Measurements from ENCODE around the gene SLC22A8. TPM values are rescaled to one million over a fixed set of nuclear protein-coding genes. Genes with fewer than 3 reads are reported as not detected.

SLC22A8 gene
- total and polyA plus RNA-seq, 5 donors from 2014 or later, result not detected

DNA sequence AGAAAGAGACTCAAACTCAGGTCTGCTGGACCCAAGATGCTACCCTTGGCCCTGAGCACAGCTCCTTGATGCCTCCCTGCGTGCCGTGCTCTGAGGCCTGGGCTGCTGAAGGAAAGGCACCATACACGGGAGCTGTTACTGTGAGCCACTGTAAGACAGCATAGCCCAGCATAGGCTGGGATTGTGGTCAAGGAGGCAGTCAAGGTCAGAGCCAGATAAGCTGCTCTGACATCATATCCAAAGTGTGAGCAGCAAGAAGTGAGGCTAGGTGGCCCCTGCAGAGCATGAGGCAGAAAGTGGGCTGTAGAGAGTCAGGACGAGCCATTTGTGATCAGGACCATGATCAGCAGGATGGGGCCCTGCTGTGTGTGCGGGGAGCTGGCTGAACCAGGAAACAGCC, 7.7 kb downstream of the SLC22A8 start:
- H3K4me3 ChIP-seq (ENCODE audit: low read depth, low read length), result no peak overlapping the region
- no peaks in the 10 kb centered on the region for H3K27me3 ChIP-seq (ENCODE audit: control insufficient read depth, insufficient read depth, low read length)
- Mint-ChIP-seq H3K27me3 (peaks cover 17% of the 10 kb centered on the region), H3K4me1 (no peaks in the 10 kb centered on the region), H3K36me3 (no peaks in the 10 kb centered on the region), H3K9me3 (peaks cover 0 to 5% (median 0%) of the 10 kb centered on the region in 7 donors), H3K4me3 (no peak overlapping the region), H3K27ac (peak overlapping the region in 1 of 3 donors; percentile 65)
- H3K9me3 ChIP-seq (ENCODE audit: control insufficient read depth in 2 of 2, low read length in 2 of 2), result no peaks in the 10 kb centered on the region
- H3K36me3 ChIP-seq (ENCODE audit: control insufficient read depth, insufficient read depth, low read length), result no peaks in the 10 kb centered on the region
- H3K27ac ChIP-seq (ENCODE audit: insufficient read depth, low read length, poor library complexity, severe bottlenecking), result no peak overlapping the region
- ATAC-seq (ENCODE audit: low read depth in 2 of 2) (no peak), DNase-seq (no peak)
- no peaks in the 10 kb centered on the region for H3K4me1 ChIP-seq (ENCODE audit: control insufficient read depth, insufficient read depth, low read length, poor library complexity, severe bottlenecking)

DNA sequence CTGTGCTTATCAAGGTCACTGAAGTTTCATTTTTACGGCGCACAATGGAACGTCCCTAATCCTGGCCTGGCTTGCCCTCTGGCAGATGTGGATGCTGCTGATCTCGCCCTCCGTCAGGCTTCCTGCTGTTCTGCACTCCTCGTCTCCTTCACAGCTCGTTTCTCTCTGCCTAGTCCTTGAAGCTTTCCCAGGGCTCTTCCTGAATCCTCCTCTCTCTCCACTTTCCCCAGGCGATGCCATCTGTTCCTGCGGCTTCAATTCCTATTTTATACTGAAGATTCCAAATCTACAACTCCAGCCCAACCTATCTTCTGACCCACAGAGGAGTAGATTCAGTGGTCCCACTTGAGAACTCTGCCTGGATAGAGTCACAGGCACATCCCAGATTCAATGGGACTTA, 14.2 kb downstream of the SLC22A8 start:
- no peak overlapping the region for H3K27ac Mint-ChIP-seq
- Histone ChIP-seq H3K27me3 (ENCODE audit: control insufficient read depth, insufficient read depth, low read length) (no peaks in the 10 kb centered on the region), H3K36me3 (ENCODE audit: control insufficient read depth, insufficient read depth, low read length) (no peaks in the 10 kb centered on the region), H3K4me1 (ENCODE audit: control insufficient read depth, insufficient read depth, low read length, poor library complexity, severe bottlenecking) (no peaks in the 10 kb centered on the region), H3K27ac (ENCODE audit: insufficient read depth, low read length, poor library complexity, severe bottlenecking) (no peak overlapping the region), H3K9me3 (ENCODE audit: control insufficient read depth in 2 of 2, low read length in 2 of 2) (no peaks in the 10 kb centered on the region), H3K4me3 (ENCODE audit: low read depth, low read length) (no peak overlapping the region)
- no peak overlapping the region for H3K4me3 Mint-ChIP-seq
- no peaks in the 10 kb centered on the region for H3K36me3 Mint-ChIP-seq
- peaks cover 0 to 2% (median 0%) of the 10 kb centered on the region in 4 donors for H3K4me1 Mint-ChIP-seq
- H3K9me3 Mint-ChIP-seq, result peaks cover 0 to 5% (median 0%) of the 10 kb centered on the region in 7 donors
- H3K27me3 Mint-ChIP-seq, result no peaks in the 10 kb centered on the region
- no peak for DNase-seq
- no peak for ATAC-seq (ENCODE audit: low read depth in 2 of 2)

DNA sequence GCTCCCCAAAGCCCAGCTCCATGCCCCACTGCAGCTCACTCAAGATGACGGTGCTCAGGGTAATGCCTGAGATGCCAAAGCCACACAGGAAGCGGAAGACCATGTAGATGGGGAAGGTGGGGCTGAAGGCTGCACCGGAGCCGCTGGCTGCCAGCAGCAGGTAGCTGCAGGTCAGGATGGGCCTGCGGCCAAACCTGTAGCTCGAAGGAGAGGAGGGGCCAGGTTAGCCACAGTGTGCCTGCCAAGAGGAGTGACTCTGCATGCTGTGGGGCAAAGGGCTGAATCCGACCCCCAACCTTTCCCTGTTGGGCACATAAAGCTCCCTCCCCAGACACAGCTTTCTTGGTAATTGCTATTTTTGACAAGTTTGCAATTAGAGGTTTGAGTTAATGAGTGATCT, 16.0 kb downstream of the SLC22A8 start:
- ATAC-seq (ENCODE audit: low read depth in 2 of 2), result no peak
- H3K27me3 Mint-ChIP-seq, result no peaks in the 10 kb centered on the region

DNA sequence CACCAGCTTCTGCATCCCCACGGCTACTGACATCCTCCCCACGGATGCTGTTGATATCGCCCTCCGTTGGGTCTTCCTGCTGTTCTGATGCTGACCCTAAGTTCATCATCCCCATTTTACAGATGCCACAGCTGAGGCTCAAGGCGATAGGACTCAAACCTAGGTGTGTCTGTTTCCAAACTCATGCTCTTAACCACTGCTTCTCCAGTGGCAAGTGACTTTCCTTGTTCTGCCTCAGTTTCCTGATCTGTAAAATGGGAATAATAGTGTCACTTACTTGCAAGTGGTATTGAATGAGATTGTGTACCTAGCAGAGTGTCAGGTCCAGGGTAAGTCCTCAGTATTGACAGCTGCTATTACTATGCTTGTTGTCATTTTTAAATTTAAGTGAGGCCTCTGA, 16.5 kb downstream of the SLC22A8 start:
- ATAC-seq (ENCODE audit: low read depth in 2 of 2) (no peak), DNase-seq (no peak)
- Mint-ChIP-seq H3K36me3 (no peaks in the 10 kb centered on the region), H3K27me3 (no peaks in the 10 kb centered on the region), H3K9me3 (peaks cover 0 to 3% (median 0%) of the 10 kb centered on the region in 7 donors), H3K4me1 (peaks cover 0 to 2% (median 0%) of the 10 kb centered on the region in 4 donors), H3K4me3 (no peak overlapping the region), H3K27ac (no peak overlapping the region)
- no peaks in the 10 kb centered on the region for H3K36me3 ChIP-seq (ENCODE audit: control insufficient read depth, insufficient read depth, low read length)
- no peak overlapping the region for H3K4me3 ChIP-seq (ENCODE audit: low read depth, low read length)
- H3K27ac ChIP-seq (ENCODE audit: insufficient read depth, low read length, poor library complexity, severe bottlenecking), result no peak overlapping the region
- H3K9me3 ChIP-seq (ENCODE audit: control insufficient read depth in 2 of 2, low read length in 2 of 2), result no peaks in the 10 kb centered on the region
- H3K4me1 ChIP-seq (ENCODE audit: control insufficient read depth, insufficient read depth, low read length, poor library complexity, severe bottlenecking), result no peaks in the 10 kb centered on the region
- no peaks in the 10 kb centered on the region for H3K27me3 ChIP-seq (ENCODE audit: control insufficient read depth, insufficient read depth, low read length)

More for the DNA sequence above, 16.0 kb downstream of the SLC22A8 start:
- H3K9me3 ChIP-seq (ENCODE audit: control insufficient read depth in 2 of 2, low read length in 2 of 2), result no peaks in the 10 kb centered on the region
- no peaks in the 10 kb centered on the region for H3K27me3 ChIP-seq (ENCODE audit: control insufficient read depth, insufficient read depth, low read length)
- Mint-ChIP-seq H3K4me3 (no peak overlapping the region), H3K9me3 (peaks cover 0 to 5% (median 0%) of the 10 kb centered on the region in 7 donors), H3K4me1 (peaks cover 0 to 2% (median 0%) of the 10 kb centered on the region in 4 donors), H3K36me3 (no peaks in the 10 kb centered on the region), H3K27ac (peak overlapping the region in 1 of 3 donors; percentile 67)
- no peaks in the 10 kb centered on the region for H3K36me3 ChIP-seq (ENCODE audit: control insufficient read depth, insufficient read depth, low read length)
- DNase-seq, result no peak
- H3K4me1 ChIP-seq (ENCODE audit: control insufficient read depth, insufficient read depth, low read length, poor library complexity, severe bottlenecking), result no peaks in the 10 kb centered on the region
- H3K27ac ChIP-seq (ENCODE audit: insufficient read depth, low read length, poor library complexity, severe bottlenecking), result no peak overlapping the region
- no peak overlapping the region for H3K4me3 ChIP-seq (ENCODE audit: low read depth, low read length)

DNA sequence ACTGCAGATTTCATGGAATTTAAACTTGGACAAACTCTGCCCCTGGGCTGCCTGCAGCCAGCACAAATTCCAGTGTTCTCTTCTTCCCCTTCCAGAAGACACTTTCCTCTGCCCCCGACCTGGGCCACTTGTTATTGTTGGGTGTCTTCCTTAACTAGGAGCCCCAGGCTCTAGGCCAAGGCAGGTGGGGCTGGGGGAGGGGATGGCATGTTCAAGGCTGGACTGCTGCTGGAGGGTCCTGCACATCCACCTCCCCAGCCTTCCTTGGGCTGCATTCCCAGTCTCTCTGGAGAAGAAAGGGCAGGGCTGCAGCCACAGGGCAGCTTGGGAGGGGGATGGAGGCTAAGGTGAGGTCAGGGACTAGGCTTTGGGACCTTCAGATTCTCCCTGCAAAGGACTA, 19.4 kb downstream of the SLC22A8 start:
- Mint-ChIP-seq H3K4me3 (no peak overlapping the region), H3K36me3 (no peaks in the 10 kb centered on the region), H3K9me3 (peaks cover 0 to 2% (median 0%) of the 10 kb centered on the region in 7 donors), H3K27me3 (peaks cover 6% of the 10 kb centered on the region), H3K27ac (no peak overlapping the region), H3K4me1 (peaks cover 0 to 2% (median 0%) of the 10 kb centered on the region in 4 donors)
- no peak overlapping the region for H3K27ac ChIP-seq (ENCODE audit: insufficient read depth, low read length, poor library complexity, severe bottlenecking)
- no peak for ATAC-seq (ENCODE audit: low read depth in 2 of 2)
- H3K4me3 ChIP-seq (ENCODE audit: low read depth, low read length), result no peak overlapping the region
- no peaks in the 10 kb centered on the region for H3K9me3 ChIP-seq (ENCODE audit: control insufficient read depth in 2 of 2, low read length in 2 of 2)
- H3K27me3 ChIP-seq (ENCODE audit: control insufficient read depth, insufficient read depth, low read length), result no peaks in the 10 kb centered on the region
- no peaks in the 10 kb centered on the region for H3K4me1 ChIP-seq (ENCODE audit: control insufficient read depth, insufficient read depth, low read length, poor library complexity, severe bottlenecking)
- H3K36me3 ChIP-seq (ENCODE audit: control insufficient read depth, insufficient read depth, low read length), result no peaks in the 10 kb centered on the region
- no peak for DNase-seq

DNA sequence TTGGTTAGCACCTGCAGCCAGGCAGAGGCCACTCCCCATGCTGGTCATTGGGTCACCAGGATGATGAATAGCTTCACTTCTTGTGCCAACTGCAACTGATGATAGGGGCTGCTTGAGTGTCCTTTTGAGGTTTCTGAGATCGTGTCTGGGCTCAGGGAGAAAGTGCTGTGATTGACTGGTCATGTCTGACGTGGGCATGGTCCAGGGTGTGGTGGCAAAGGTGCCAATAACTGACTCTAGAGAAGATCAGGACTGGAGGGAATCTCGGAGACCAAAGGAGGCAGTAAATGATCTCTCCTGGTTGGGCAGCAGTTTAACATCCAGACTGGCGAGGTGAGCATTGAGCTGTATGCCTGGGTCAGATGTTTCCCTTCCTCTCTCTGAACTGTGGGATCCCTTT, 20.9 kb downstream of the SLC22A8 start:
- Mint-ChIP-seq H3K27me3 (peaks cover 6% of the 10 kb centered on the region), H3K4me3 (no peak overlapping the region), H3K4me1 (no peaks in the 10 kb centered on the region), H3K27ac (no peak overlapping the region), H3K9me3 (peaks cover 0 to 2% (median 0%) of the 10 kb centered on the region in 7 donors), H3K36me3 (no peaks in the 10 kb centered on the region)
- Histone ChIP-seq H3K9me3 (ENCODE audit: control insufficient read depth in 2 of 2, low read length in 2 of 2) (no peaks in the 10 kb centered on the region), H3K36me3 (ENCODE audit: control insufficient read depth, insufficient read depth, low read length) (no peaks in the 10 kb centered on the region), H3K27ac (ENCODE audit: insufficient read depth, low read length, poor library complexity, severe bottlenecking) (no peak overlapping the region), H3K27me3 (ENCODE audit: control insufficient read depth, insufficient read depth, low read length) (peaks cover 2% of the 10 kb centered on the region), H3K4me3 (ENCODE audit: low read depth, low read length) (no peak overlapping the region), H3K4me1 (ENCODE audit: control insufficient read depth, insufficient read depth, low read length, poor library complexity, severe bottlenecking) (no peaks in the 10 kb centered on the region)
- ATAC-seq (ENCODE audit: low read depth in 2 of 2), result no peak
- no peak for DNase-seq

DNA sequence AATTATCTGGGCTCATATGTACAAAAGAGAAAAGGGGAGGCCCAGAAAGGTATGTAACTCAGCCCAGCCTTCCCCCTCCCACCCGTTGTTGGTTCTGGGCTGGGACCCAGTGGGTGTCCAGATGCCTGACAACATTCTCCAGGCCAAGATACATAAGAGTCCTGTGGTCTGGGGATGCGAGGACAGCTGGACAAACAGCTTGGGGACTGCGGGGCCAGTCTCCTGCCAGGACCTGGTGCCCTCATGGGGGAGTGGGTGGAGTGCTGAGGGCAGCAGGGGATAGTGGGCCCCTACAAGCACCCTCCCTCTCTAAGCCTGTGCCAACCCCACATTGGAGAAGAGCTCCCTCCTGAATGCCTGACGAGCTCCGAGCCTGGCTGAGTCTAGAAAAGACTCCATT, 27.4 kb downstream of the SLC22A8 start:
- Mint-ChIP-seq H3K4me1 (no peaks in the 10 kb centered on the region), H3K36me3 (no peaks in the 10 kb centered on the region), H3K27me3 (peaks cover 6% of the 10 kb centered on the region), H3K4me3 (no peak overlapping the region), H3K9me3 (no peaks in the 10 kb centered on the region), H3K27ac (no peak overlapping the region)
- no peaks in the 10 kb centered on the region for H3K9me3 ChIP-seq (ENCODE audit: control insufficient read depth in 2 of 2, low read length in 2 of 2)
- no peak overlapping the region for H3K27ac ChIP-seq (ENCODE audit: insufficient read depth, low read length, poor library complexity, severe bottlenecking)
- H3K36me3 ChIP-seq (ENCODE audit: control insufficient read depth, insufficient read depth, low read length), result no peaks in the 10 kb centered on the region
- H3K27me3 ChIP-seq (ENCODE audit: control insufficient read depth, insufficient read depth, low read length), result peaks cover 2% of the 10 kb centered on the region
- DNase-seq, result no peak
- no peak overlapping the region for H3K4me3 ChIP-seq (ENCODE audit: low read depth, low read length)
- no peak for ATAC-seq (ENCODE audit: low read depth in 2 of 2)
- no peaks in the 10 kb centered on the region for H3K4me1 ChIP-seq (ENCODE audit: control insufficient read depth, insufficient read depth, low read length, poor library complexity, severe bottlenecking)

DNA sequence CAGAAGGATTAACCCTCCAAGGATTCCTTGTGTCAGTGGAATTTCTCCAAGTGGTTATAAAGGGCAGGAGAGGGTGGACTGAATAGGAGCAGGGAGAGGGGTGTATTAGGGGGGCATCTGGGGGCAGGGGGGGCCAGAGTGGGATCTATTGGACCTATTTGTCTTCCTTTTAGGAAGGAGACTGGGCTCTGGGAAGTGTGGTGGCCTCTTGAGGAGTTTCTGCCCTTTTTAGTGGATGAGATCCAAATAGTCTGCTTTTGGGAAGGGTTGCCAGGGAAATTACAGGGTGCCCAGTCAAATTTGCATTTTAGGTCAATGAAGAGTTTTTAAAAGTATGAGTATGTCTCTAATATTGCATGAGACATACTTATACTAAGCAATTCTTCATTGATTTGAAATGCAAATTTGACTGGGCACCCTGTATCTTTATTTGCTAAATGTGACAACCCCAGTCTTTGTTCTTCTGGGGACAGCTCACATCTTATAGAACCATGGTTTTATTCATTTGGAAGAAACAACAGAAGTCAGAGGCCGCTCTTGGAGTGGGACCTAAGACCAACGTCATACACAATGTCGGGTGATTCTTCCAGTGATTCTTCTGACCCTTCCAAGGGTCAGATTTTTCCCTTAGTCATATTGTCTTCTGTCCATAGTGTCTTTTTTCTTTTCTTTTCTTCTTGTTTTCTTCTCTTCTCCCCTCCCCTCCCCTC, 30.4 kb downstream of the SLC22A8 start:
- DNase-seq (no peak), ATAC-seq (ENCODE audit: low read depth in 2 of 2) (no peak)
- Histone ChIP-seq H3K9me3 (ENCODE audit: control insufficient read depth in 2 of 2, low read length in 2 of 2) (no peaks in the 10 kb centered on the region), H3K4me1 (ENCODE audit: control insufficient read depth, insufficient read depth, low read length, poor library complexity, severe bottlenecking) (no peaks in the 10 kb centered on the region), H3K27me3 (ENCODE audit: control insufficient read depth, insufficient read depth, low read length) (peaks cover 2% of the 10 kb centered on the region), H3K36me3 (ENCODE audit: control insufficient read depth, insufficient read depth, low read length) (no peaks in the 10 kb centered on the region), H3K27ac (ENCODE audit: insufficient read depth, low read length, poor library complexity, severe bottlenecking) (no peak overlapping the region), H3K4me3 (ENCODE audit: low read depth, low read length) (no peak overlapping the region)
- H3K36me3 Mint-ChIP-seq, result no peaks in the 10 kb centered on the region
- no peaks in the 10 kb centered on the region for H3K4me1 Mint-ChIP-seq
- H3K4me3 Mint-ChIP-seq, result no peak overlapping the region
- no peak overlapping the region for H3K27ac Mint-ChIP-seq
- H3K27me3 Mint-ChIP-seq, result no peaks in the 10 kb centered on the region
- H3K9me3 Mint-ChIP-seq, result peaks cover 0 to 1% (median 0%) of the 10 kb centered on the region in 7 donors
